Neural cell (in vitro differentiated cells): ENCODE results near the gene ARHGEF38. TPM values are rescaled to one million over a fixed set of nuclear protein-coding genes. Genes with fewer than 3 reads are reported as not detected.

ENCODE experiments used
- H2AFZ ChIP-seq: fragments of 200-600, 300-800 bp; sonication (generic), shearing (Covaris generic); 2 replicates; pipeline ENCODE4 v1.6.0; 2014; ENCODE audit warnings: low read depth, mild to moderate bottlenecking, antibody characterized with exemption, low read length, moderate library complexity
- H3F3A ChIP-seq: fragments of 200-600 bp; shearing (Covaris generic); 2 replicates; pipeline ENCODE4 v1.6.1; 2016; ENCODE audit warnings: mild to moderate bottlenecking, moderate library complexity, mixed read lengths, antibody characterized with exemption, low read length; ENCODE audit not compliant: insufficient read depth, poor library complexity, severe bottlenecking
- H3K27ac ChIP-seq: fragments of 200-600, 300-800 bp; sonication (generic), shearing (Covaris generic); 2 replicates; pipeline ENCODE4 v1.5.1; 2014; ENCODE audit warnings: mild to moderate bottlenecking, low read length, moderate library complexity
- H3K27me3 ChIP-seq: fragments of 300-800, 200-600 bp; sonication (generic), shearing (Covaris generic); 2 replicates; pipeline ENCODE4 v1.6.0; 2014; ENCODE audit warnings: mild to moderate bottlenecking, low read depth, low read length, moderate library complexity; ENCODE audit not compliant: insufficient read depth
- H3K36me3 ChIP-seq: fragments of 300-800, 200-600 bp; sonication (generic), shearing (Covaris generic); 2 replicates; pipeline ENCODE4 v1.5.1; 2014; ENCODE audit warnings: mild to moderate bottlenecking, antibody characterized with exemption, low read length, moderate library complexity; ENCODE audit not compliant: insufficient read depth
- H3K4me2 ChIP-seq: fragments of 300-800, 200-600 bp; sonication (generic), shearing (Covaris generic); 2 replicates; pipeline ENCODE4 v1.6.0; 2014; ENCODE audit warnings: mild to moderate bottlenecking, low read length
- H3K4me3 ChIP-seq: fragments of 300-800, 200-600 bp; sonication (generic), shearing (Covaris generic); 2 replicates; pipeline ENCODE4 v1.5.1; 2014; ENCODE audit warnings: mild to moderate bottlenecking, low read length, moderate library complexity
- H3K79me2 ChIP-seq: fragments of 200-600 bp; shearing (Covaris generic); replicated peaks from 2 replicates; pipeline ENCODE4 v1.6.0; 2014; ENCODE audit warnings: mild to moderate bottlenecking, low read length, moderate library complexity; ENCODE audit not compliant: insufficient read depth
- H3K9ac ChIP-seq: fragments of 300-800, 200-600 bp; sonication (generic), shearing (Covaris generic); 2 replicates; pipeline ENCODE4 v1.6.1; 2016; ENCODE audit warnings: mild to moderate bottlenecking, low read length, mixed read lengths
- H3K9me2 ChIP-seq: fragments of 200-600 bp; shearing (Covaris generic); 2 replicates; pipeline ENCODE4 v1.6.1; 2016; ENCODE audit warnings: mild to moderate bottlenecking, low read length, mixed read lengths; ENCODE audit not compliant: insufficient read depth
- H3K9me3 ChIP-seq: fragments of 200-600, 300-800 bp; sonication (generic), shearing (Covaris generic); 2 replicates; pipeline ENCODE4 v1.6.1; 2016; ENCODE audit warnings: mild to moderate bottlenecking, mixed run types, low read length, moderate library complexity, mixed read lengths
- H4K20me1 ChIP-seq: fragments of 200-600 bp; shearing (Covaris generic); 2 replicates; pipeline ENCODE4 v1.6.1; 2016; ENCODE audit warnings: mild to moderate bottlenecking, mixed run types; ENCODE audit not compliant: insufficient read depth
- EP300 ChIP-seq: fragments of 450-650 bp; conservative IDR thresholded peaks from 2 replicates; pipeline ENCODE4 v1.6.1; 2014; ENCODE audit warnings: antibody characterized with exemption, mild to moderate bottlenecking, moderate library complexity; ENCODE audit not compliant: poor library complexity, severe bottlenecking
- EZH2 ChIP-seq: fragments of 200-600, 300-800 bp; shearing (Covaris generic), sonication (generic); IDR thresholded peaks from 2 replicates; pipeline ENCODE4 v1.6.1; 2014; ENCODE audit warnings: antibody characterized with exemption, low read length, borderline replicate concordance, mild to moderate bottlenecking; ENCODE audit not compliant: insufficient read depth, poor library complexity, severe bottlenecking
- MXI1 ChIP-seq: fragments of 450-650 bp; conservative IDR thresholded peaks from 2 replicates; pipeline ENCODE4 v1.6.1; 2014; ENCODE audit warnings: antibody characterized with exemption, mild to moderate bottlenecking; ENCODE audit not compliant: poor library complexity, severe bottlenecking
- POLR2AphosphoS5 ChIP-seq: IDR thresholded peaks from 2 replicates; pipeline ENCODE4 v1.6.1; 2012
- RAD21 ChIP-seq: fragments of 450-650 bp; conservative IDR thresholded peaks from 2 replicates; pipeline ENCODE4 v1.6.1; 2014; ENCODE audit warnings: antibody characterized with exemption, mild to moderate bottlenecking, moderate library complexity
- SMC3 ChIP-seq: fragments of 450-650 bp; conservative IDR thresholded peaks from 2 replicates; pipeline ENCODE4 v1.6.1; 2014; ENCODE audit warnings: antibody characterized with exemption, mild to moderate bottlenecking, moderate library complexity; ENCODE audit not compliant: poor library complexity
- TAF1 ChIP-seq: IDR thresholded peaks from 2 replicates; pipeline ENCODE4 v1.6.1; 2012; ENCODE audit warnings: low read depth
- polyA plus RNA-seq: library from polyadenylated mRNA; depleted of rRNA; stranded (reverse); fragments of >200 nt; gene quantifications from 2 replicates; pipeline ENCODE4 v1.2.3, GENCODE V29; 2014
- TF ChIP-seq, protein P1 (sequence below): IDR thresholded peaks from 2 replicates; pipeline ENCODE4 v1.6.1; 2012; ENCODE audit warnings: borderline replicate concordance
- TF ChIP-seq, protein P2 (sequence below): fragments of 450-650 bp; IDR thresholded peaks from 2 replicates; pipeline ENCODE4 v1.5.1; 2014; ENCODE audit warnings: antibody characterized with exemption, mild to moderate bottlenecking, moderate library complexity; ENCODE audit not compliant: poor library complexity, severe bottlenecking

The ARHGEF38 gene
- polyA plus RNA-seq, 1 donor from 2014 or later: not detected

- Histone ChIP-seq H3K4me2 (no peak overlapping the region), H3K9me3 (no peaks in the 10 kb centered on the region), H3K9me2 (no peaks in the 10 kb centered on the region), H3K4me3 (no peak overlapping the region), H3K27me3 (no peaks in the 10 kb centered on the region), H2AFZ (no peak overlapping the region), H3K9ac (no peak overlapping the region), H4K20me1 (no peaks in the 10 kb centered on the region), H3F3A (no peaks in the 10 kb centered on the region), H3K79me2 (no peaks in the 10 kb centered on the region), H3K36me3 (no peaks in the 10 kb centered on the region), H3K27ac (no peak overlapping the region)
- TF ChIP-seq TAF1: no peak
- no peak for TF ChIP-seq MXI1
- TF ChIP-seq, protein P1, sequence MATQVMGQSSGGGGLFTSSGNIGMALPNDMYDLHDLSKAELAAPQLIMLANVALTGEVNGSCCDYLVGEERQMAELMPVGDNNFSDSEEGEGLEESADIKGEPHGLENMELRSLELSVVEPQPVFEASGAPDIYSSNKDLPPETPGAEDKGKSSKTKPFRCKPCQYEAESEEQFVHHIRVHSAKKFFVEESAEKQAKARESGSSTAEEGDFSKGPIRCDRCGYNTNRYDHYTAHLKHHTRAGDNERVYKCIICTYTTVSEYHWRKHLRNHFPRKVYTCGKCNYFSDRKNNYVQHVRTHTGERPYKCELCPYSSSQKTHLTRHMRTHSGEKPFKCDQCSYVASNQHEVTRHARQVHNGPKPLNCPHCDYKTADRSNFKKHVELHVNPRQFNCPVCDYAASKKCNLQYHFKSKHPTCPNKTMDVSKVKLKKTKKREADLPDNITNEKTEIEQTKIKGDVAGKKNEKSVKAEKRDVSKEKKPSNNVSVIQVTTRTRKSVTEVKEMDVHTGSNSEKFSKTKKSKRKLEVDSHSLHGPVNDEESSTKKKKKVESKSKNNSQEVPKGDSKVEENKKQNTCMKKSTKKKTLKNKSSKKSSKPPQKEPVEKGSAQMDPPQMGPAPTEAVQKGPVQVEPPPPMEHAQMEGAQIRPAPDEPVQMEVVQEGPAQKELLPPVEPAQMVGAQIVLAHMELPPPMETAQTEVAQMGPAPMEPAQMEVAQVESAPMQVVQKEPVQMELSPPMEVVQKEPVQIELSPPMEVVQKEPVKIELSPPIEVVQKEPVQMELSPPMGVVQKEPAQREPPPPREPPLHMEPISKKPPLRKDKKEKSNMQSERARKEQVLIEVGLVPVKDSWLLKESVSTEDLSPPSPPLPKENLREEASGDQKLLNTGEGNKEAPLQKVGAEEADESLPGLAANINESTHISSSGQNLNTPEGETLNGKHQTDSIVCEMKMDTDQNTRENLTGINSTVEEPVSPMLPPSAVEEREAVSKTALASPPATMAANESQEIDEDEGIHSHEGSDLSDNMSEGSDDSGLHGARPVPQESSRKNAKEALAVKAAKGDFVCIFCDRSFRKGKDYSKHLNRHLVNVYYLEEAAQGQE: no peak
- no peak for TF ChIP-seq EP300
- no peak for TF ChIP-seq POLR2AphosphoS5
- TF ChIP-seq EZH2: no peak
- no peak for TF ChIP-seq RAD21
- TF ChIP-seq, protein P2, sequence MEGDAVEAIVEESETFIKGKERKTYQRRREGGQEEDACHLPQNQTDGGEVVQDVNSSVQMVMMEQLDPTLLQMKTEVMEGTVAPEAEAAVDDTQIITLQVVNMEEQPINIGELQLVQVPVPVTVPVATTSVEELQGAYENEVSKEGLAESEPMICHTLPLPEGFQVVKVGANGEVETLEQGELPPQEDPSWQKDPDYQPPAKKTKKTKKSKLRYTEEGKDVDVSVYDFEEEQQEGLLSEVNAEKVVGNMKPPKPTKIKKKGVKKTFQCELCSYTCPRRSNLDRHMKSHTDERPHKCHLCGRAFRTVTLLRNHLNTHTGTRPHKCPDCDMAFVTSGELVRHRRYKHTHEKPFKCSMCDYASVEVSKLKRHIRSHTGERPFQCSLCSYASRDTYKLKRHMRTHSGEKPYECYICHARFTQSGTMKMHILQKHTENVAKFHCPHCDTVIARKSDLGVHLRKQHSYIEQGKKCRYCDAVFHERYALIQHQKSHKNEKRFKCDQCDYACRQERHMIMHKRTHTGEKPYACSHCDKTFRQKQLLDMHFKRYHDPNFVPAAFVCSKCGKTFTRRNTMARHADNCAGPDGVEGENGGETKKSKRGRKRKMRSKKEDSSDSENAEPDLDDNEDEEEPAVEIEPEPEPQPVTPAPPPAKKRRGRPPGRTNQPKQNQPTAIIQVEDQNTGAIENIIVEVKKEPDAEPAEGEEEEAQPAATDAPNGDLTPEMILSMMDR: no peak
- no peak for TF ChIP-seq SMC3
Observed at GRCh38 chr4:105633241-105633640, 80.8 kb downstream of the ARHGEF38 start.

GRCh38 chr4:105634402-105635080, 82.1 kb downstream of the ARHGEF38 start:
- H2AFZ ChIP-seq: no peak overlapping the region
- H3K4me2 ChIP-seq: no peak overlapping the region
- no peak overlapping the region for H3K27ac ChIP-seq
- no peaks in the 10 kb centered on the region for H3F3A ChIP-seq
- TF ChIP-seq, protein P1: no peak
- TF ChIP-seq, protein P2: no peak
- no peak for TF ChIP-seq TAF1
- TF ChIP-seq SMC3: no peak
- no peak for TF ChIP-seq MXI1
- TF ChIP-seq EZH2: no peak
- TF ChIP-seq POLR2AphosphoS5: no peak
- no peak for TF ChIP-seq EP300
- TF ChIP-seq RAD21: no peak
- no peak overlapping the region for H3K4me3 ChIP-seq
- no peaks in the 10 kb centered on the region for H3K9me2 ChIP-seq
- no peaks in the 10 kb centered on the region for H3K79me2 ChIP-seq
- no peaks in the 10 kb centered on the region for H4K20me1 ChIP-seq
- H3K27me3 ChIP-seq: no peaks in the 10 kb centered on the region
- H3K9ac ChIP-seq: no peak overlapping the region
- H3K9me3 ChIP-seq: no peaks in the 10 kb centered on the region
- no peaks in the 10 kb centered on the region for H3K36me3 ChIP-seq
